HG03571 (cell line): ENCODE results near the gene ZSWIM6.

ENCODE experiments used
- ATAC-seq: cut with Tn5 transposase; IDR thresholded peaks from one replicate; pipeline ENCODE4 v1.9.1; 2021; ENCODE audit not compliant: unreplicated experiment

ZSWIM6 gene

GRCh38 chr5:61526207-61526519 is 194.1 kb downstream of the ZSWIM6 start:
- no peak for ATAC-seq

DNA sequence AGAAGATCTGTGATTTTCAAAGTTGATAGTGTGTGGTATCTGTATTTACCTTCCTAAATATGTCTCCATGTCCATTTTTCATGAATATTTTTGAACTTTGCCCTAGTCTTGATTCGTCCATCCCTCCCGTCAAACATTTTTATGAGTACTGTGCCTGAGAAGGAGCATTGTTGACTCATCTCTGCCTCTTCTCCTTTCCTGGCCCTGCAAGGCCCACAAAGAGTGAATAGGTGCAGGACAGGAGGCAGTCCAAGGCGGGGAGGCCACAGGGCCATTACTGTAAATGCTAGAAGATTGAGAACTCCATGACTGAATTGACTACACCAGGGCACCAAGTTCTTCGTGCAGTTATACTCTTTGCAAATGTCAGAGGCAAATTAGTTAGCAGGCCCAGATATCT is 200.9 kb downstream of the ZSWIM6 start:
- ATAC-seq, result no peak

- peak; percentile 91 for ATAC-seq
Observed at GRCh38 chr5:61534481-61535267, 202.6 kb downstream of the ZSWIM6 start.

DNA sequence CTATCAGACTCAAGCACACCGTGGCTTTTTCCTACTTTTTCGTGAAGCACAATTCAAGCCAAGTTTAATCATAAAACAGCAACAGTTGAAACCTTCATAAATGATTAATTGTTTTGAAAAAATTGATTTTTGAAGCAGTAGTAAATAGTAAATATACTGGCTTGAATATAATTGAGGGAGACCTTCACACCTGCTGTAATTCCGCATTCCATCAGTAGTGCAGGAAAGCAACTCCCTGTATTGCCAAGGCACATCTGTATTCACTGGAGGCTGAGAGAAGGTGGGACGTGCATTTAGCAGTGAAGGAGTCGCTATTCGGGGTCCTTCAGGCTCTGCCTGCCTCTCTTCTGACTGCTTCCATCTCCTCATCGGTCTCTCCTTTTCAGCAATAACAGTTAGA is 203.8 kb downstream of the ZSWIM6 start:
- ATAC-seq, result no peak

DNA sequence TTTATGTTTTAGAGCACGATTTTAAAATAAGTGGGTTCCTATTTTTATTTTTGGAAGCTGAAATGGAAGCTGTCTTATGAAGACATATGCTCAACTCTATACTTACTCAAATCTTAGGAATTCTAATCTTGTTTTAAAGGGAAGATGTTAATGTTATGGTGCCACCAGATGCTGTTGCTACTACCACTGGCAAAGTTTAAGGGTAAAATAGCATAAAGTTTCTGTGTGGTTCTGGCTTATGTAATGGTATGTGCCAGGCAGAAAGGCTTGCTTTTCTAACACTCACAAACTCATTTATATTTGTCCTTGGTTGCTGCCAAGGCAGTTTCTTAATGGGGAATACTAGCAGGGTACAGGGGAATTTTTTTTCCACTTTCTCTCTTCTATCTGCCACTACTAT is 204.9 kb downstream of the ZSWIM6 start:
- no peak for ATAC-seq

- no peak for ATAC-seq
Observed at GRCh38 chr5:61538722-61539501, 206.9 kb downstream of the ZSWIM6 start.

DNA sequence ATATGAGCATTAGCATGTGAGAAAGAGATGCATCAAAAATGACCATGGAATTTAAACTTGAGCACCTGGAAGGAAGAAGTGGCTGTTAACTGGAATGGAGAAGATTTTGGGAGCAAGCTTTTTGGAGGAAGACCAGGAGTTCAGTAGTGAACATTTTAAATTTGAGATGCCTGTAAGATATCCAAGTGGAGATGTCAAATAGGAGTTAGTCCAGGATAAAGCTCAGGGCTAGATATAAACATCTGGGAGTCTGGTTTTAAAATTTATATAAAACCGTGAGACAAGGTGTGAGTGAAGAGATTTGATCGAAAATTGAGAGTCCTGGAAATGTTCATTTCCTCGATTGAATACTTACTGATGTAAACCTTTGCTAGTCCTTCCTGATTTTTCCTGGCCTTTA is 217.5 kb downstream of the ZSWIM6 start:
- no peak for ATAC-seq

- ATAC-seq, result no peak
Observed at GRCh38 chr5:61551637-61552313, 219.7 kb downstream of the ZSWIM6 start.

DNA sequence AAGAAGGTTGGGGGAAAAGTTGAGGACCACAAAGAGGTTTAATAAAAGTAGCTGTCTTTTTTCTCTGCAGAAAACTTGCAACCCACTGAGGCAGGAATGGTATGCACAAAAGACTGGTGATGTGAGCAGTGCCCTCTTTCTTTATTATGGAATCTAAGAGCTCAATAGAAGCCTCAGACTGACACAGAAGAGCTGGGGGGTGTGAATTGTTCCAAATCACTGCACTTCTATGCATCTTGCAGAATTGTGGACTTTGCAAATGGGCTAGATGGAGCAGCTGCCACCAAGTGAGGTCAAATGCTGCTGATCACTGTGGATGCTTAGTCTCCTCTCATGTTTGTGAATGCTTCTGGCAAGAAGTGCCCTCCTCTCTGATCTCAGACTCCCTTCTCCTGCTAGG is 227.1 kb downstream of the ZSWIM6 start:
- ATAC-seq, result no peak

GRCh38 chr5:61559722-61560121 is 227.7 kb downstream of the ZSWIM6 start:
- ATAC-seq, result no peak

DNA sequence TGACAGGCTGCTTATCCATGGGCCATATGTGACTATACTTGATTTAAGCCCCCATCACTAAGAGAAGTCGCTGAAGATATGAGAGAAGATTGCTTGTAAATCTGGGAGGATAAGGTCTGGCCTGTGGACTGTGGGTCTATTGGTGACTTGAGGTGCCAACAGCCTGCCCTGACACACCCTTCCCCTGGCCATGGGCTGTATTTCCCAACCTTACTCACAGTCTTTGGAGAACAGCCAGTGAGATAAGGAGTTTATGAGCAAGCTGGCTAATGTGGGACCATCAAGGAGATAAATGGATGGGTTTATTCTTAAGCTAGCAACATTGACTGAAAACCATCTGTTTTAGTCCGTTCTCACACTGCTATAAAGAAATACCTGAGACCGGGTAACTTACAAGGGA is 231.3 kb downstream of the ZSWIM6 start:
- no peak for ATAC-seq

GRCh38 chr5:61567337-61567736 is 235.3 kb downstream of the ZSWIM6 start:
- no peak for ATAC-seq

- ATAC-seq, result no peak
Observed at GRCh38 chr5:61569353-61569752, 237.3 kb downstream of the ZSWIM6 start.

DNA sequence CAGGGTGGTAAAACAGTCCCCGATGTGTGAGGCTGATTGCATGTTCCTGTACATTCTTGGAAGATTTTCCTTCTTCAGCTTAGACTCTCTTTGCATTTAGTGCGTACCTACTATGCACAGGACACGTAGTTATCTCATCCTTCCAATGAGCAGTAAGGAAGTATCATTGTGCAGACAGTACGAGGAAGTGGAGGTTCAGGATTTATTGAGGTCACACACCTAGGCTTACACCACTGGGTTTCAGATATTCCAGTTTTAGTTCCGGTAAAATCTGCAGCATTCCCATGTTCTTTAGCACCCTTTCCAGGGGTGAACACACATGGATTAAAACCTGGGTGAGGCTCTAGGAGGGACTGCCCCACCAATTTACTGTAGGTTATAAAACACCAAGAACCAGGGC is 238.7 kb downstream of the ZSWIM6 start:
- ATAC-seq, result no peak

GRCh38 chr5:61572959-61573358 is 240.9 kb downstream of the ZSWIM6 start:
- no peak for ATAC-seq

DNA sequence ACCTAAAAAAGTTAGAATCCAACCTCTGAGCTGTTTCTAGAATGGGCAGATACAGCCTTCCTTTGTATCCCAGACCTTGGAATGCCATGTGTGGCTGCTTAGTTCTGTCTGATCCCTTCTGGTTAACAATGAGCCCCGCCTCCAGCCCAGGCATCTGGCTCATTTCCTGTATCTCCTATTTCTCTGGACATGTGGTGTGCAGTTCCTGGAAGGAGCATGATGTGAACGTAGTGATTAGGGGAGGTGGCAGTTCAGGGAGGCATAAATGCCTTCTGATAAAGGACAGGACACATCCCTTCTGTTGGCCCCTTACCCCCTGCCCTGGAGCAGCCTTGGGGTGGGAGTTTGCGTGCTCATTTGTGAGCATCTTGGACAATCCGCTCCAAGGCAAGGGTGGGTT is 243.0 kb downstream of the ZSWIM6 start:
- no peak for ATAC-seq

DNA sequence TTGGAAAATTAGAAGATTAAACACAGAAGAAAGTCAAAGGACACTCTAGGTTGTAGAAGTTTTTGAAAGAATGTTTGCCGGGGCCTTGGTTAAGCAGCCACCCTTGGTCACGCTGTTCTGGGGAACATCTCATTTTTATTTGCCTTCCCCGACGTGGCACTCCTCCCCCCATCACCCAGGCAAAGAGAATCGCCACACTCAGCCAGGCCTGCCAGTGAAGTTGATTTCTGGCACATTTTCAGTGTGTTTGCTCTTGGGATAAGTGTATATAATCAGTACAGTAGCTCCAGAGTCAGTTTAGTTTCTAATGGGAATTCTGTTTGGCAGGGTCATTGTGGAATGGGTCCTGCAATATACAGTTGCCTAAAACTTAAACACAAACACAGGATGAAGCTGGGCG is 243.5 kb downstream of the ZSWIM6 start:
- ATAC-seq, result no peak

DNA sequence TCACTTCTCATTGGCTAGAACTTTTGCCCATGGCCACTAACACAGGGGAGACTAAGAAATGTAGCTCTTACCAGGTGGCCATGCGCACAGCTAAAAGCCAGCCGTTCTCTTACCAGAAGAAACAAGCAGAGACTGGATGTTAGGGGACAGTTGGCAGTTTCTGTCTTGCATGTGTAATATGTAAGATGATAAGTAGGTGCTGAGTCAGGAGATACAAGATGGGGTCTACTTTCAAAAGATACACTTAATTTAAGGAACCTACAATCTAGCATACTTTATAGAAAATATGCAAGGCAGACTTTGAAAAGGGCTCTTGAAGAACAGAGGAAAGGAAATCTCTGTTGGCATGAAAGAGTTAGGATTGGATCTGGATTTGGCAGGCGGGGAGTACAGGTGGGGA is 244.5 kb downstream of the ZSWIM6 start:
- ATAC-seq, result no peak

GRCh38 chr5:61578858-61579503 is 246.9 kb downstream of the ZSWIM6 start:
- no peak for ATAC-seq

- ATAC-seq, result no peak
Observed at GRCh38 chr5:61582205-61582820, 250.3 kb downstream of the ZSWIM6 start.

- no peak for ATAC-seq
Observed at GRCh38 chr5:61582887-61583286, 250.8 kb downstream of the ZSWIM6 start.
